HepG2 (cell line): ENCODE measurements around the gene RPS15A. TPM values are rescaled to one million over a fixed set of nuclear protein-coding genes. Genes with fewer than 3 reads are reported as not detected.
A peak's percentile ranks its signal among the peaks of the same experiment; 100 is the strongest.

Source experiments
- ADNP ChIP-seq: sonication (generic); formaldehyde crosslinking; IDR thresholded peaks from 2 replicates; pipeline ENCODE4 v1.4.0; 2020; ENCODE audit warnings: missing genetic modification reagents
- ARHGAP35 ChIP-seq: sonication (generic); formaldehyde crosslinking; IDR thresholded peaks from 2 replicates; pipeline ENCODE4 v1.9.0; 2022; ENCODE audit warnings: mild to moderate bottlenecking, inconsistent platforms, moderate library complexity, missing genetic modification reagents, borderline replicate concordance
- CEBPG ChIP-seq: IDR thresholded peaks from 2 replicates; pipeline ENCODE4 v1.6.1; 2016
- FLYWCH1 ChIP-seq: sonication (generic); formaldehyde crosslinking; IDR thresholded peaks from 2 replicates; pipeline ENCODE4 v1.8.1; 2023; ENCODE audit warnings: mild to moderate bottlenecking, missing genetic modification reagents
- GTF2F1 ChIP-seq: fragments of 150-350 bp; IDR thresholded peaks from 2 replicates; pipeline ENCODE4 v1.6.1; 2014; ENCODE audit warnings: low read length
- MLLT10 ChIP-seq: sonication (generic); formaldehyde crosslinking; IDR thresholded peaks from 2 replicates; pipeline ENCODE4 v1.4.0; 2020; ENCODE audit warnings: missing genetic modification reagents
- REL ChIP-seq: sonication (generic); formaldehyde crosslinking; conservative IDR thresholded peaks from 2 replicates; pipeline ENCODE4 v1.8.0; 2022; ENCODE audit warnings: mild to moderate bottlenecking, missing genetic modification reagents, moderate library complexity
- SIN3B ChIP-seq: fragments of 150-350 bp; IDR thresholded peaks from 2 replicates; pipeline ENCODE4 v1.6.1; 2014; ENCODE audit warnings: low read length
- SRF ChIP-seq: IDR thresholded peaks from 2 replicates; pipeline ENCODE4 v1.6.1; 2011; ENCODE audit warnings: mild to moderate bottlenecking, low read depth, low read length, moderate library complexity
- ZBTB1 ChIP-seq: sonication (generic); formaldehyde crosslinking; IDR thresholded peaks from 2 replicates; pipeline ENCODE4 v1.4.0; 2020; ENCODE audit warnings: missing genetic modification reagents, borderline replicate concordance
- ZBTB26 ChIP-seq: IDR thresholded peaks from 2 replicates; pipeline ENCODE4 v1.6.1; 2016; ENCODE audit warnings: missing compliant biosample characterization, missing genetic modification reagents, borderline replicate concordance
- ZFP62 ChIP-seq: sonication (generic); formaldehyde crosslinking; IDR thresholded peaks from 2 replicates; pipeline ENCODE4 v1.4.0; 2020; ENCODE audit warnings: missing genetic modification reagents
- ZFP82 ChIP-seq: sonication (generic); formaldehyde crosslinking; IDR thresholded peaks from 2 replicates; pipeline ENCODE4 v1.5.1; 2020; ENCODE audit warnings: mild to moderate bottlenecking, missing genetic modification reagents, borderline replicate concordance
- ZNF543 ChIP-seq: sonication (generic); formaldehyde crosslinking; IDR thresholded peaks from 2 replicates; pipeline ENCODE4 v1.4.0; 2020; ENCODE audit warnings: mild to moderate bottlenecking, missing genetic modification reagents
- ZNF580 ChIP-seq: IDR thresholded peaks from 2 replicates; pipeline ENCODE4 v1.6.1; 2016; ENCODE audit warnings: low read depth, borderline replicate concordance
- ZNF605 ChIP-seq: sonication (generic); formaldehyde crosslinking; IDR thresholded peaks from 2 replicates; pipeline ENCODE4 v1.8.0; 2022; ENCODE audit warnings: mild to moderate bottlenecking, missing genetic modification reagents
- ZNF652 ChIP-seq: IDR thresholded peaks from 2 replicates; pipeline ENCODE4 v1.6.1; 2016; ENCODE audit warnings: low read depth, borderline replicate concordance
- ZNF746 ChIP-seq: sonication (generic); formaldehyde crosslinking; IDR thresholded peaks from 2 replicates; pipeline ENCODE4 v1.8.0; 2022; ENCODE audit warnings: mild to moderate bottlenecking, missing genetic modification reagents
- ZNF878 ChIP-seq: sonication (generic); formaldehyde crosslinking; IDR thresholded peaks from 2 replicates; pipeline ENCODE4 v1.8.1; 2023; ENCODE audit warnings: mild to moderate bottlenecking, missing genetic modification reagents, moderate library complexity
- ZSCAN21 ChIP-seq: sonication (generic); formaldehyde crosslinking; IDR thresholded peaks from 2 replicates; pipeline ENCODE4 v1.8.0; 2022; ENCODE audit warnings: mild to moderate bottlenecking, missing genetic modification reagents, moderate library complexity, borderline replicate concordance
- polyA plus RNA-seq, 8 experiments: library from polyadenylated mRNA; depleted of rRNA in 3 of 8; stranded (reverse) in 7 of 8; unstranded in 1 of 8; fragments of >200 nt; fragmentation: Illumina TruSeq in 4 of 8; extraction: Trizol in 4 of 8; gene quantifications; 2 replicates each; pipeline versions ENCODE4 v1.2.1 to v1.2.3, GENCODE V29; 2011 to 2016; ENCODE audit warnings: low read depth in 4 of 8, missing spikeins in 1 of 8, mixed read lengths in 1 of 8; ENCODE audit not compliant: insufficient read depth in 1 of 8
- total RNA-seq, 5 experiments: library from RNA; depleted of rRNA; stranded (reverse); fragments of >200 nt; fragmentation: Illumina TruSeq; extraction: Trizol; gene quantifications; 2 replicates each; pipeline ENCODE4 v1.2.3, GENCODE V29; 2016; ENCODE audit warnings: low read depth in 1 of 5
- TF ChIP-seq, protein P1 (sequence below): IDR thresholded peaks from 2 replicates; pipeline ENCODE4 v1.6.1; 2012; ENCODE audit warnings: inconsistent platforms
- TF ChIP-seq, protein P2 (sequence below): sonication (generic); formaldehyde crosslinking; conservative IDR thresholded peaks from 2 replicates; pipeline ENCODE4 v1.8.0; 2022; ENCODE audit warnings: low read depth, missing genetic modification reagents
- TF ChIP-seq, protein P3 (sequence below): sonication (generic); formaldehyde crosslinking; IDR thresholded peaks from 2 replicates; pipeline ENCODE4 v1.5.0; 2020; ENCODE audit warnings: missing genetic modification reagents

RPS15A gene
- total and polyA plus RNA-seq, 2 of the 13 experiments (the other 11 are each of a cell fraction or from before 2014, with no cell fraction given), result 5,489 to 9,457 TPM

- TF ChIP-seq SRF (peak; percentile 96), GTF2F1 (peak; percentile 95), ARHGAP35 (CRISPR knock-in tag) (peak; percentile 98), ZNF543 (peak; percentile 97), ZFP62 (0 out of 2 replicates have a peak, but pooled peaks have one; percentile 25), ZBTB26 (CRISPR knock-in tag) (peak; percentile 92), ZNF605 (CRISPR knock-in tag) (peak; percentile 98), SIN3B (peak; percentile 76), ZBTB1 (no peak), ZNF746 (CRISPR knock-in tag) (peak; percentile 70; the same call in 1 of the 2 replicates), ZFP82 (CRISPR knock-in tag) (peak; percentile 95; the same call in 1 of the 2 replicates), ZNF652 (CRISPR knock-in tag) (peak; percentile 57), MLLT10 (CRISPR knock-in tag) (peak; percentile 87; the same call in 1 of the 2 replicates), CEBPG (CRISPR knock-in tag) (peak; percentile 42), REL (peak; percentile 98), ZSCAN21 (CRISPR knock-in tag) (peak; percentile 96), ADNP (CRISPR knock-in tag) (no peak), FLYWCH1 (CRISPR knock-in tag) (no peak), ZNF580 (peak; percentile 89), ZNF878 (peak; percentile 96)
- TF ChIP-seq, protein P1, sequence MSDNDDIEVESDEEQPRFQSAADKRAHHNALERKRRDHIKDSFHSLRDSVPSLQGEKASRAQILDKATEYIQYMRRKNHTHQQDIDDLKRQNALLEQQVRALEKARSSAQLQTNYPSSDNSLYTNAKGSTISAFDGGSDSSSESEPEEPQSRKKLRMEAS, result peak; percentile 97
- TF ChIP-seq, protein P2, sequence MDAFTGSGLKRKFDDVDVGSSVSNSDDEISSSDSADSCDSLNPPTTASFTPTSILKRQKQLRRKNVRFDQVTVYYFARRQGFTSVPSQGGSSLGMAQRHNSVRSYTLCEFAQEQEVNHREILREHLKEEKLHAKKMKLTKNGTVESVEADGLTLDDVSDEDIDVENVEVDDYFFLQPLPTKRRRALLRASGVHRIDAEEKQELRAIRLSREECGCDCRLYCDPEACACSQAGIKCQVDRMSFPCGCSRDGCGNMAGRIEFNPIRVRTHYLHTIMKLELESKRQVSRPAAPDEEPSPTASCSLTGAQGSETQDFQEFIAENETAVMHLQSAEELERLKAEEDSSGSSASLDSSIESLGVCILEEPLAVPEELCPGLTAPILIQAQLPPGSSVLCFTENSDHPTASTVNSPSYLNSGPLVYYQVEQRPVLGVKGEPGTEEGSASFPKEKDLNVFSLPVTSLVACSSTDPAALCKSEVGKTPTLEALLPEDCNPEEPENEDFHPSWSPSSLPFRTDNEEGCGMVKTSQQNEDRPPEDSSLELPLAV (CRISPR knock-in tag), result 0 out of 2 replicates have a peak, but pooled peaks have one; percentile 28
- TF ChIP-seq, protein P3, sequence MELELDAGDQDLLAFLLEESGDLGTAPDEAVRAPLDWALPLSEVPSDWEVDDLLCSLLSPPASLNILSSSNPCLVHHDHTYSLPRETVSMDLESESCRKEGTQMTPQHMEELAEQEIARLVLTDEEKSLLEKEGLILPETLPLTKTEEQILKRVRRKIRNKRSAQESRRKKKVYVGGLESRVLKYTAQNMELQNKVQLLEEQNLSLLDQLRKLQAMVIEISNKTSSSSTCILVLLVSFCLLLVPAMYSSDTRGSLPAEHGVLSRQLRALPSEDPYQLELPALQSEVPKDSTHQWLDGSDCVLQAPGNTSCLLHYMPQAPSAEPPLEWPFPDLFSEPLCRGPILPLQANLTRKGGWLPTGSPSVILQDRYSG (CRISPR knock-in tag), result peak; percentile 98
These were observed at the start of gene RPS15A (continued) for GRCh38 chr16:18789850-18790706.
